ENCODE data around the gene CLPSL1. TPM values are rescaled to one million over a fixed set of nuclear protein-coding genes. Genes with fewer than 3 reads are reported as not detected.

Gene CLPSL1
- total RNA-seq, 1 donor from 2014 or later: not detected

- Histone ChIP-seq H3K4me2 (no peak overlapping the region), H3K4me1 (peaks cover 8% of the 10 kb centered on the region), H3K4me3 (no peak overlapping the region), H4K20me1 (ENCODE audit: low read depth) (no peaks in the 10 kb centered on the region), H3K27me3 (no peaks in the 10 kb centered on the region), H3F3A (ENCODE audit: low read depth) (peaks cover 7% of the 10 kb centered on the region), H3K79me2 (ENCODE audit: low read depth) (no peaks in the 10 kb centered on the region), H3K27ac (no peak overlapping the region), H2AFZ (replicated peaks) (no peak overlapping the region), H3K36me3 (no peaks in the 10 kb centered on the region), H3K9ac (no peak overlapping the region), H3K9me3 (ENCODE audit: low read depth) (no peaks in the 10 kb centered on the region)
- peaks cover 9% of the 10 kb centered on the region for H3K4me1 Mint-ChIP-seq
- no peak overlapping the region for H3K4me3 Mint-ChIP-seq
- peaks cover 9% of the 10 kb centered on the region for H3K9me3 Mint-ChIP-seq
- TF ChIP-seq EZH2phosphoT487 (IDR thresholded peaks at IDR 0.05) (no peak), CTCF (IDR thresholded peaks at IDR 0.05) (no peak), EZH2 (IDR thresholded peaks at IDR 0.05) (no peak)
- peaks cover 3% of the 10 kb centered on the region for H3K36me3 Mint-ChIP-seq
- no peak overlapping the region for H3K27ac Mint-ChIP-seq
- peaks cover 7% of the 10 kb centered on the region for H3K27me3 Mint-ChIP-seq (ENCODE audit: insufficient read depth, low read depth)
- no peak for DNase-seq (ENCODE audit: low spot score)
Observed at GRCh38 chr6:35750557-35750956, 30.3 kb upstream of the CLPSL1 start.

DNA sequence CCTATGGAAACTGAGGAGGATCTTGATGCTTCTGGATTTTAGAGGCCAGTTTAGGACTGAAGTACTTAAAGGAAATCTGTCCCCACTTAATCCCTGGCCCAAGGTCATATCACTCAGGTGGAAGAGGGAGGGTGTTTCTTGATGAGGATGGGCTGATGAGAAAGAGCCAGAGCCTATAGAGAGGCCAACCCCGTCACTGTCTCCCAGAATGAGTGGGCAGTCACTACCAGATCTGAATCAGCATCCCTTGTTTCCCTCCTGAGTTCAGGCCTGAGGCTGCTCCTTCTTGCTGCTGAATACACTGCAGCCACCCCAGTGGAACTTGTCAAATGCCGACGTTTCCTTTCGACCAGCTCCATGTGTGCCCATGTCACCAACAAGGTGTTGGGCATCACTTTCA lies 29.2 kb upstream of the CLPSL1 start:
- Mint-ChIP-seq H3K9me3 (peaks cover 9% of the 10 kb centered on the region), H3K27ac (no peak overlapping the region), H3K4me3 (no peak overlapping the region), H3K4me1 (peaks cover 12% of the 10 kb centered on the region), H3K36me3 (peaks cover 3% of the 10 kb centered on the region), H3K27me3 (ENCODE audit: insufficient read depth, low read depth) (peaks cover 7% of the 10 kb centered on the region)
- Histone ChIP-seq H3K27me3 (no peaks in the 10 kb centered on the region), H3F3A (ENCODE audit: low read depth) (peaks cover 11% of the 10 kb centered on the region), H3K4me3 (no peak overlapping the region), H3K4me2 (no peak overlapping the region), H3K79me2 (ENCODE audit: low read depth) (no peaks in the 10 kb centered on the region), H2AFZ (replicated peaks) (no peak overlapping the region), H3K27ac (no peak overlapping the region), H3K9me3 (ENCODE audit: low read depth) (no peaks in the 10 kb centered on the region), H3K36me3 (no peaks in the 10 kb centered on the region), H3K9ac (no peak overlapping the region), H4K20me1 (ENCODE audit: low read depth) (no peaks in the 10 kb centered on the region), H3K4me1 (peaks cover 11% of the 10 kb centered on the region)
- TF ChIP-seq EZH2 (IDR thresholded peaks at IDR 0.05) (no peak), EZH2phosphoT487 (IDR thresholded peaks at IDR 0.05) (no peak), CTCF (IDR thresholded peaks at IDR 0.05) (no peak)
- DNase-seq (ENCODE audit: low spot score): no peak

DNA sequence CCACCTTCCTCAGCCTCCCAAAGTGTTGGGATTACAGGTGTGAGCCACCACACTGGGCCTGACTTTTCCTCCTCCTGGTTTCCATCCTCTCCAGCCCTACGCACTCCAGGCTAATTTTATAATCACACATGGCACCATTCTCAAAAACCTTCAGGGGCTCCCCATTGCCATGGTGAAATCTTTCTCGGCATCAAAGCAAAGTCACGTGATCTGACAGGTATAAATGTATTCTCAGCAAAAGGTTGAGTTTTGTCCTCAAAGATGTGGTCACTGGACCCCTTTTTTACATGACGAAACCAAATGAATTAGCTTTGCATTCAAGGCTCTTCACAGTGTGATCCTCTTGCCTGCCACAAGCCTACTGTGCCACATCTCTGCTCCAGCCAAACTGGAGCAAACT lies 28.5 kb upstream of the CLPSL1 start:
- no peak for TF ChIP-seq EZH2phosphoT487 (IDR thresholded peaks at IDR 0.05)
- TF ChIP-seq EZH2 (IDR thresholded peaks at IDR 0.05): no peak
- no peak for TF ChIP-seq CTCF (IDR thresholded peaks at IDR 0.05)
- peaks cover 13% of the 10 kb centered on the region for H3K4me1 Mint-ChIP-seq

More for the DNA sequence above, 28.5 kb upstream of the CLPSL1 start:
- no peak overlapping the region for H3K4me3 Mint-ChIP-seq
- H3K27me3 ChIP-seq: no peaks in the 10 kb centered on the region
- H3F3A ChIP-seq (ENCODE audit: low read depth): peaks cover 17% of the 10 kb centered on the region
- peaks cover 3% of the 10 kb centered on the region for H3K36me3 Mint-ChIP-seq
- no peaks in the 10 kb centered on the region for H3K79me2 ChIP-seq (ENCODE audit: low read depth)
- H3K27me3 Mint-ChIP-seq (ENCODE audit: insufficient read depth, low read depth): peaks cover 7% of the 10 kb centered on the region
- H3K4me1 ChIP-seq: peaks cover 11% of the 10 kb centered on the region
- H2AFZ ChIP-seq (replicated peaks): no peak overlapping the region
- no peak overlapping the region for H3K27ac Mint-ChIP-seq
- H3K36me3 ChIP-seq: no peaks in the 10 kb centered on the region
- no peak overlapping the region for H3K4me2 ChIP-seq
- H3K9me3 Mint-ChIP-seq: peaks cover 9% of the 10 kb centered on the region
- H3K9me3 ChIP-seq (ENCODE audit: low read depth): no peaks in the 10 kb centered on the region
- no peak for DNase-seq (ENCODE audit: low spot score)
- H4K20me1 ChIP-seq (ENCODE audit: low read depth): no peaks in the 10 kb centered on the region
- H3K4me3 ChIP-seq: no peak overlapping the region
- H3K9ac ChIP-seq: no peak overlapping the region
- no peak overlapping the region for H3K27ac ChIP-seq

Data from neural progenitor cell (in vitro differentiated cells).